RWPE2 (cell line): ENCODE results near the gene SCFD2.

Experiments
- ATAC-seq: fragments of 200-7000 bp; cut with Tn5 transposase; 3 replicates; pipeline ENCODE4 v1.9.1; 2021; ENCODE audit warnings: low read depth
- DNase-seq: peaks from one replicate; pipeline ENCODE4 v3.0.0-alpha.2; 2020; ENCODE audit warnings: low spot score
- H3K27ac ChIP-seq: fragments of 450-650 bp; 2 replicates; pipeline ENCODE4 v1.5.1; 2017; ENCODE audit warnings: mild to moderate bottlenecking; ENCODE audit not compliant: poor library complexity, severe bottlenecking
- H3K27me3 ChIP-seq: fragments of 250-450 bp; sonication (Bioruptor Pico); 2 replicates; pipeline ENCODE4 v1.5.1; 2021; ENCODE audit warnings: mild to moderate bottlenecking, moderate library complexity; ENCODE audit not compliant: insufficient read depth, poor library complexity, severe bottlenecking
- H3K36me3 ChIP-seq: fragments of 250-450 bp; sonication (Bioruptor Pico); 2 replicates; pipeline ENCODE4 v1.5.1; 2020; ENCODE audit warnings: low read depth, mild to moderate bottlenecking, moderate library complexity
- H3K4me1 ChIP-seq: fragments of 250-450 bp; sonication (Bioruptor Pico); 2 replicates; pipeline ENCODE4 v1.5.1; 2021; ENCODE audit warnings: mild to moderate bottlenecking, moderate library complexity; ENCODE audit not compliant: insufficient read depth, poor library complexity, severe bottlenecking
- H3K4me3 ChIP-seq: fragments of 250-450 bp; sonication (Bioruptor Pico); 2 replicates; pipeline ENCODE4 v1.5.1; 2021; ENCODE audit warnings: mild to moderate bottlenecking, moderate library complexity; ENCODE audit not compliant: severe bottlenecking
- H3K9me3 ChIP-seq: fragments of 250-450 bp; sonication (Bioruptor Pico); 2 replicates; pipeline ENCODE4 v1.5.1; 2021; ENCODE audit warnings: mild to moderate bottlenecking, moderate library complexity; ENCODE audit not compliant: severe bottlenecking
- TF ChIP-seq, protein P1 (sequence below): fragments of 450-650 bp; IDR thresholded peaks from one replicate; pipeline ENCODE4 v1.5.1; 2017; ENCODE audit warnings: mild to moderate bottlenecking, moderate library complexity; ENCODE audit not compliant: poor library complexity, severe bottlenecking

Gene SCFD2

DNA sequence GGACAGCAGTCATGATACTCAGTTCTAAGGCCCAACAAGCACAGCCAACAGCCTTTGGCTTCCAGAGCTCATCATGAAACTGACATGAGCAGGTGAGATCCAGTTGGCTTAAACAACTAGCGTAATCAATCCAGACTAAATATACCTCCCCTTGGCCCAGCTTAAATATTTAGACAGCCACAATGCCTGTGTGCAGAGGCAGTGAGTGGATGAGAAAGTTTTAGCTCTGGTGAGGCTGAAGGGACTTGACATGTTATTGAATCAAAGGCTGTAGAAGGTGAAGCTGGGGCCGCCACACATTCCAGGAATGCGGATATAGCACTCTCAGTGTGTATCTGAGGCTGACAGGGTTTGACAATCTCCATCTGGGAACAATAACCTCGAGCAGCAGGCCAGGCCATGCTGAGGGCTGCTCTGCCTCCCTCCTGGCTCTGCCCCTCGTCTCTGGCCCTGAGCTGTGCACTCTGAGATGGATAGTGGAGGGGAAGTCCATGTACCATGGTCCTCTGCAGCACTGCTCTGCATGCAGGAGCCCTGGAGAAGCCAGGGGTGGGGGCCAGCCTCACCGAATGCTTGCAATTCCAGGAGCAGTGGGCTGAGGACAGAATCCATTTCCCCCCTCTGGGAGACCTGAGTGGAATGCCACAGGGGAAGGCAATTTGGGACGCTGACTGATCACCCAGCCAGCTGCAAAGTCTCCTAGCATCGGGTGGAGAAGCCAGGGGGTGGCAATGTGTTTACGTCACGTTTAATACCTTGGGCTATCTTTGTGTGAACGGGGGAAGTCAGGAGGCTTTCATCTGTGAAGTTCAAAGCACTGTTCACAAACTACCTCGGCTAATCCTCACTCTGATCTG lies 541.0 kb downstream of the SCFD2 start:
- DNase-seq, result no peak
- TF ChIP-seq, protein P1, sequence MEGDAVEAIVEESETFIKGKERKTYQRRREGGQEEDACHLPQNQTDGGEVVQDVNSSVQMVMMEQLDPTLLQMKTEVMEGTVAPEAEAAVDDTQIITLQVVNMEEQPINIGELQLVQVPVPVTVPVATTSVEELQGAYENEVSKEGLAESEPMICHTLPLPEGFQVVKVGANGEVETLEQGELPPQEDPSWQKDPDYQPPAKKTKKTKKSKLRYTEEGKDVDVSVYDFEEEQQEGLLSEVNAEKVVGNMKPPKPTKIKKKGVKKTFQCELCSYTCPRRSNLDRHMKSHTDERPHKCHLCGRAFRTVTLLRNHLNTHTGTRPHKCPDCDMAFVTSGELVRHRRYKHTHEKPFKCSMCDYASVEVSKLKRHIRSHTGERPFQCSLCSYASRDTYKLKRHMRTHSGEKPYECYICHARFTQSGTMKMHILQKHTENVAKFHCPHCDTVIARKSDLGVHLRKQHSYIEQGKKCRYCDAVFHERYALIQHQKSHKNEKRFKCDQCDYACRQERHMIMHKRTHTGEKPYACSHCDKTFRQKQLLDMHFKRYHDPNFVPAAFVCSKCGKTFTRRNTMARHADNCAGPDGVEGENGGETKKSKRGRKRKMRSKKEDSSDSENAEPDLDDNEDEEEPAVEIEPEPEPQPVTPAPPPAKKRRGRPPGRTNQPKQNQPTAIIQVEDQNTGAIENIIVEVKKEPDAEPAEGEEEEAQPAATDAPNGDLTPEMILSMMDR, result no peak
- Histone ChIP-seq H3K27me3 (no peaks in the 10 kb centered on the region), H3K36me3 (no peaks in the 10 kb centered on the region), H3K27ac (peak overlapping the region; percentile 95), H3K4me1 (peaks cover 19% of the 10 kb centered on the region), H3K9me3 (no peaks in the 10 kb centered on the region), H3K4me3 (no peak overlapping the region)
- ATAC-seq, result no peak

DNA sequence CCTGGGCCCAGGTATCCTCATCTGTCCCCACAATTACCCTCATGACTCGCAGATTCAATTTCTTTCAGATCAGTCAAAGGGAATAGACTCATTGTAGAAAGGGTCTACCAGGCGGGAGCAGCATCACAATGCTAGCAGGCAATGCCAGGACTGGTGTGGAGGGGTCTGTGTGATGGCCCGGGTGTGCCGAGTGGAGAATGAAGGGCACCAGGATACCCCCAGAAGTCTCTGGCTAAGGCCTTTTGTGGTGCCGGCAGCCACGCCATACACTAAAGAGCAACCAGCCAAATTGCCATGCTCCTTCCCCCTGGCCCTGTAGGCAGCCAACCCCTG lies 541.6 kb downstream of the SCFD2 start:
- Histone ChIP-seq H3K27ac (peak overlapping the region; percentile 95), H3K9me3 (no peaks in the 10 kb centered on the region), H3K36me3 (no peaks in the 10 kb centered on the region), H3K27me3 (no peaks in the 10 kb centered on the region), H3K4me1 (peaks cover 19% of the 10 kb centered on the region), H3K4me3 (no peak overlapping the region)
- TF ChIP-seq, protein P1, result no peak
- ATAC-seq (no peak), DNase-seq (no peak)

DNA sequence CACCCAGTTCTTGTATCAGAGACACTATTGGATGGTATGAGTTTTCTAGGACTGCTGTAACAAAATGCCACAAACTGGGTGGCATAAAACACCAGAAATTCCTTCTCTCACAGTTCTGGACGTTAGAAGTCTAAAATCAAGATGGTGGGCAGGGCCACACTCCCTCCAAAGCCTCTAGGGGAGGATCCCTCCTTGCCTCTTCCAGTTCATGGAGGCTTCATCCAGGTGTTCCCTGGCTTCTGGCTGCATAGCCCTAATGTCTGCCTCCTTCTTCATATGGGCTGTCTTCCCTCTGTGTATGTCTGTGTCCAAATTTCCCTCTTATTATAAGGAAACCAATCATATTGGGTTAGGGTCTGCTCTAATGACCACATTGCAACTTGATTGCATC lies 542.2 kb downstream of the SCFD2 start:
- H3K36me3 ChIP-seq, result no peaks in the 10 kb centered on the region
- ATAC-seq, result peak; percentile 2; the same call in 2 of the 3 replicates
- H3K9me3 ChIP-seq, result no peaks in the 10 kb centered on the region
- no peaks in the 10 kb centered on the region for H3K27me3 ChIP-seq
- H3K4me1 ChIP-seq, result peaks cover 19% of the 10 kb centered on the region
- no peak for DNase-seq
- H3K4me3 ChIP-seq, result no peak overlapping the region
- TF ChIP-seq, protein P1, result no peak
- peak overlapping the region; percentile 95 for H3K27ac ChIP-seq
